Ovary (tissue), 9 donors: ENCODE measurements around the gene DISP2. TPM values are rescaled to one million over a fixed set of nuclear protein-coding genes. Genes with fewer than 3 reads are reported as not detected.
A peak's percentile ranks its signal among the peaks of the same experiment; 100 is the strongest.

Experiments used
- DNase-seq, 5 donors: peaks; one replicate each; pipeline ENCODE4 v3.0.0-alpha.2; 2019 to 2020
- H3K27ac ChIP-seq, 2 donors: fragments of 200-600 bp; one replicate each; pipeline versions ENCODE4 v1.5.1 to v1.8.0; 2019 to 2022
- H3K27me3 ChIP-seq: fragments of 200-600 bp; one replicate; pipeline ENCODE4 v1.8.0; 2022
- H3K36me3 ChIP-seq: fragments of 200-600 bp; sonication (generic); one replicate; pipeline ENCODE4 v1.5.1; 2019
- H3K4me1 ChIP-seq: one replicate; pipeline ENCODE4 v1.8.1; 2013; ENCODE audit warnings: mild to moderate bottlenecking, moderate library complexity; ENCODE audit not compliant: insufficient read depth
- H3K4me3 ChIP-seq: fragments of 200-600 bp; sonication (generic); one replicate; pipeline ENCODE4 v1.5.1; 2017
- H3K9me3 ChIP-seq, 2 donors: fragments of 200-600 bp in 1 of 2; sonication (generic) in 1 of 2; one replicate each; pipeline versions ENCODE4 v1.5.1 to v1.8.1; 2013 to 2019; ENCODE audit warnings: mild to moderate bottlenecking in 1 of 2, moderate library complexity in 1 of 2
- EP300 ChIP-seq: sonication (generic); formaldehyde crosslinking; IDR thresholded peaks from one replicate; pipeline ENCODE4 v1.6.1; 2017; ENCODE audit warnings: antibody characterized with exemption
- POLR2A ChIP-seq: fragments of 450-650 bp; IDR thresholded peaks from one replicate; pipeline ENCODE4 v1.6.1; 2017; ENCODE audit warnings: antibody characterized with exemption, mild to moderate bottlenecking, moderate library complexity
- WGBS, 3 donors: extraction: QIAGEN DNeasy Blood & Tissue Kit in 1 of 3; methylation state at CpG; one replicate each; pipeline versions ENCODE4 v1.1.5 to v1.1.7; 2013 to 2017; 5-methylcytosine and 5-hydroxymethylcytosine counted together
- intact Hi-C, 4 donors: fragments of 100-400 bp; cut with DNase I; formaldehyde crosslinking; loops; one replicate each; pipeline versions ENCODE4 v1.11.0 to v1.15.1; 2022 to 2023
- polyA plus RNA-seq, 2 donors: library from polyadenylated mRNA; stranded (reverse); fragments of 200-250 nt in 1 of 2; fragments of 350-450 nt in 1 of 2; fragmentation: Illumina TruSeq in 1 of 2; extraction: RNeasy Lipid Tissue Mini Kit (QIAGEN cat#74804) in 1 of 2; gene quantifications; one replicate each; pipeline ENCODE4 v1.2.3, GENCODE V29; 2013 to 2014
- total RNA-seq, 7 donors: library from RNA; depleted of rRNA in 2 of 7; stranded (reverse); fragments of >200 nt in 2 of 7; fragmentation: NEBNext Ultra II Directional in 3 of 7; extraction: Animal tissue kit (Norgen Biotek cat#: 25700) in 3 of 7; gene quantifications; one replicate each; pipeline versions ENCODE4 v1.1.0 to v1.2.4, GENCODE V29; 2016 to 2023
- TF ChIP-seq, protein P1 (sequence below), 3 donors: fragments of 450-650 bp in 2 of 3; fragments of 200-600 bp in 1 of 3; IDR thresholded peaks; one replicate each; pipeline versions ENCODE4 v1.5.1 to v1.8.0; 2016 to 2022; ENCODE audit warnings: antibody characterized with exemption in 3 of 3, mild to moderate bottlenecking in 1 of 3
- donor health status: DM: no; HTN: no; CAD: no; lungs with moderate emphysema.
- donor health status: DM: no; HTN: no; CAD: no.
- donor health status: Bipolar disorder and iron deficiency.
- donor health status: DM: yes; HTN: yes; CAD: no.
- donor health status: DM: no; HTN: no; CAD: no.
- donor health status: DM: yes; HTN: yes; CAD: no.

DISP2 gene
- total and polyA plus RNA-seq, 9 donors, result 0.48 to 12.9 (median 1.9) TPM; not detected in 2

DNA sequence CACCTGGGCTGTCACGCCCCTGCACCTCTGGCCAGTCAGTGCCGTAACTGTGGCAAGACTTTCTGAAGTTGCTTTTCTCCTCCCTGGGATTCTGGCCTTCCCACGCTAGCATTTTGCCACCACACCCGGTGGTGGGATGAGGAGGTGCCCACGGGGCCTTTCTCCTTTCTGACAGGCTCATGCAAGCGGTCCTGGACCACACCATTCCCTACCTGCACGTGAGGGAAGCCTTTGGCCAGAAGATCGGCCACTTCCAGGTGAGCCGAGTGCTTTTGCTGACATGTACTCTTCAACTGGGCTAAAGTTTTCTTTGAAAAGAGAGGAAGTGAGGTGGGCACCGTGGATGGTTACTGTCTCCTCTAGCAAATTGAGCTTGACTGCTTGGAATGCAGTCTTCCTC, 57.2 kb downstream of the DISP2 start:
- 88 to 93% (median 90%) methylated on average over 10 of the region's 10 CpGs for WGBS, 3 donors
- intact Hi-C loops, result loop anchor here in 1 of 4 donors (5.0 kb wide), 1 partner anchor 133 kb away; the partner anchor contains the start of gene ANKRD63
- no peak for DNase-seq
- peaks cover 3% of the 10 kb centered on the region for H3K4me1 ChIP-seq
- no peak for TF ChIP-seq EP300
- TF ChIP-seq POLR2A, result no peak
- TF ChIP-seq, protein P1, sequence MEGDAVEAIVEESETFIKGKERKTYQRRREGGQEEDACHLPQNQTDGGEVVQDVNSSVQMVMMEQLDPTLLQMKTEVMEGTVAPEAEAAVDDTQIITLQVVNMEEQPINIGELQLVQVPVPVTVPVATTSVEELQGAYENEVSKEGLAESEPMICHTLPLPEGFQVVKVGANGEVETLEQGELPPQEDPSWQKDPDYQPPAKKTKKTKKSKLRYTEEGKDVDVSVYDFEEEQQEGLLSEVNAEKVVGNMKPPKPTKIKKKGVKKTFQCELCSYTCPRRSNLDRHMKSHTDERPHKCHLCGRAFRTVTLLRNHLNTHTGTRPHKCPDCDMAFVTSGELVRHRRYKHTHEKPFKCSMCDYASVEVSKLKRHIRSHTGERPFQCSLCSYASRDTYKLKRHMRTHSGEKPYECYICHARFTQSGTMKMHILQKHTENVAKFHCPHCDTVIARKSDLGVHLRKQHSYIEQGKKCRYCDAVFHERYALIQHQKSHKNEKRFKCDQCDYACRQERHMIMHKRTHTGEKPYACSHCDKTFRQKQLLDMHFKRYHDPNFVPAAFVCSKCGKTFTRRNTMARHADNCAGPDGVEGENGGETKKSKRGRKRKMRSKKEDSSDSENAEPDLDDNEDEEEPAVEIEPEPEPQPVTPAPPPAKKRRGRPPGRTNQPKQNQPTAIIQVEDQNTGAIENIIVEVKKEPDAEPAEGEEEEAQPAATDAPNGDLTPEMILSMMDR (IDR thresholded peaks at IDR 0.05), result no peak
- no peak overlapping the region for H3K27ac ChIP-seq
- no peak overlapping the region for H3K4me3 ChIP-seq
- no peaks in the 10 kb centered on the region for H3K36me3 ChIP-seq
- no peaks in the 10 kb centered on the region for H3K27me3 ChIP-seq
- H3K9me3 ChIP-seq, result no peaks in the 10 kb centered on the region

DNA sequence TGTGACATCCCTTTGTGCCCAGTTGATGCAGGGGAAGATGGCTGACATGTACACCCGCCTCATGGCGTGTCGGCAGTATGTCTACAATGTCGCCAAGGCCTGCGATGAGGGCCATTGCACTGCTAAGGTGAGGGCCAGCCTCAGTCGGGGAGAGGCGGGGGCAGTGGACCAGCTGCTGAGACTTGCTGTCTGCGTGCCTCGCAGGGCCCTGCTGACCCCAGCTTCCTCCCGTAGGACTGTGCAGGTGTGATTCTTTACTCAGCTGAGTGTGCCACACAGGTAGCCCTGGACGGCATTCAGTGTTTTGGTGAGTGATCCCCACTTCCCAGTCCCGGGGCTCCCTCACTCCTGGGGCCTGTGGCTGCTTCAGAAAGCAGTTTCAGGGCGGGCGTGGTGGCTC, 58.0 kb downstream of the DISP2 start:
- H3K27ac ChIP-seq, result no peak overlapping the region
- no peaks in the 10 kb centered on the region for H3K27me3 ChIP-seq
- H3K36me3 ChIP-seq, result no peaks in the 10 kb centered on the region
- no peaks in the 10 kb centered on the region for H3K9me3 ChIP-seq
- DNase-seq, result no peak
- WGBS, 3 donors, result 88 to 89% (median 89%) methylated on average over 14 of the region's 14 CpGs
- H3K4me3 ChIP-seq, result no peak overlapping the region
- intact Hi-C loops, result loop anchor here in 1 of 4 donors (5.0 kb wide), 1 partner anchor 134 kb away; the partner anchor contains the start of gene ANKRD63
- peaks cover 9% of the 10 kb centered on the region for H3K4me1 ChIP-seq
- TF ChIP-seq, protein P1 (IDR thresholded peaks at IDR 0.05), result no peak
- TF ChIP-seq EP300, result no peak
- no peak for TF ChIP-seq POLR2A

DNA sequence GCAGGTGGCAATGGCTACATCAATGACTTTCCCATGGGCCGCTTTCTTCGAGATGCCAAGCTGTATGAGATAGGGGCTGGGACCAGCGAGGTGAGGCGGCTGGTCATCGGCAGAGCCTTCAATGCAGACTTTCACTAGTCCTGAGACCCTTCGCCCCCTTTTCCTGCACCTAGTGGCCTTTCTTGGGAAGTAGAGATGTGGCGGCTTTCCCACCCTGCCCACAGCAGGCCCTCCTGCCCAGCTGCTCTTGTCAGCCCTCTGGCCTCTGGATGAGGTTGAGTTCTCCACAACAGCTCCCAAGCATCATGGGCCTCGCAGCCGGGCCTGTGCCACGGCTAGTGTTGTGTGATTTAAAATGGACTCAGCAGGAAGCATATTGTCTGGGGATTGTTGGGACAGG, 60.1 kb downstream of the DISP2 start:
- H3K27ac ChIP-seq, result no peak overlapping the region
- 90 to 92% (median 91%) methylated on average over 10 of the region's 10 CpGs for WGBS, 3 donors
- H3K4me1 ChIP-seq, result peaks cover 14% of the 10 kb centered on the region
- no peaks in the 10 kb centered on the region for H3K36me3 ChIP-seq
- DNase-seq, result no peak
- intact Hi-C loops, result loop anchor here in 1 of 4 donors (5.0 kb wide), 1 partner anchor 136 kb away; the partner anchor contains the start of gene ANKRD63
- no peaks in the 10 kb centered on the region for H3K9me3 ChIP-seq
- TF ChIP-seq, protein P1 (IDR thresholded peaks at IDR 0.05), result no peak
- TF ChIP-seq EP300, result no peak
- TF ChIP-seq POLR2A, result no peak
- H3K27me3 ChIP-seq, result no peaks in the 10 kb centered on the region
- H3K4me3 ChIP-seq, result no peak overlapping the region

DNA sequence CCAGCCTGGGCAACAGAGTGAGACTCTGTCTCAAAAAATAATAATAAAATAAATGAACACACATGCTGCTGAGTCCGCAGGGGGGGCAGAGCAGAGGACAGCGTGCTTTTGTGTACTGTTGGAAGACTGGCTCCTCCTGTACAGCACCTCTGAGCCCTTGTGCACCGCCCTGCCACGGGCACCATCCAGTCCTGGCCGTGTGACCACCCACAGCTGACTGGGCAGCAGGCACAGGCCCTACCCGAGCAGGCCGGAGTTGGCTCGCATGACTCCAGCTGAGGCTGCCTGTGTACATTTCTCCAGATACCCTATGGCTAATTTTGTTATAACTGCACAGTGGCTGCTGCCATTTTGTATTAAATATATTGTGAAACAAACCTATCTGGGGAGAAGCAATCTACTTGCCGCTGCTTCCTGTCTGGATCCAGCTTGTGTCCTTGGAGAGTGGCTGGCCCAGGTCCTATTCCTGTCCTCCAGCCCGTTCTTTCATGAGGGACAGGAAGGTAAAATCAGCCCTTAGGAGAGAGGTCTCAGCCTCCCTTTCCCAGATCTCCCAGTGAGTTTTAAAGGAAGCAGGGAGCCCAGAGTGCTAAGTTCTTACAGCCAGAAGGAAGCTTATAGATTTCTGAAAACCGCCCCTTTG, 62.2 kb downstream of the DISP2 start:
- Histone ChIP-seq H3K4me3 (no peak overlapping the region), H3K4me1 (peaks cover 14% of the 10 kb centered on the region), H3K27ac (peak overlapping the region in 1 of 2 donors; percentile 54), H3K27me3 (no peaks in the 10 kb centered on the region), H3K36me3 (no peaks in the 10 kb centered on the region), H3K9me3 (no peaks in the 10 kb centered on the region)
- DNase-seq, result peak in 4 of 5 donors; percentile 47 to 60 (median 54)
- 24 to 39% (median 26%) methylated on average over 11 of the region's 11 CpGs for WGBS, 3 donors
- TF ChIP-seq, protein P1 (IDR thresholded peaks at IDR 0.05), result no peak
- TF ChIP-seq EP300 (no peak), POLR2A (no peak)
- intact Hi-C loops, result loop anchor here in 3 of 4 donors (2.0 to 10.0 kb wide), 8 partner anchors 53 to 375 kb away; partner anchors contain the start of gene ANKRD63 (in 2 of the 3)
